Choroid plexus epithelial cell (primary cell): ENCODE measurements around the gene LNX2.
A peak's percentile ranks its signal among the peaks of the same experiment; 100 is the strongest.

Experiments
- DNase-seq: peaks from one replicate; pipeline ENCODE4 v3.0.0-alpha.2; 2010; ENCODE audit warnings: low read depth
- H3K4me3 ChIP-seq: 2 replicates; pipeline ENCODE4 v1.5.1; 2011; ENCODE audit warnings: low read depth, mild to moderate bottlenecking, control low read depth, low read length, moderate library complexity
- TF ChIP-seq, protein P1 (sequence below): conservative IDR thresholded peaks from 2 replicates; pipeline ENCODE4 v1.5.1; 2011; ENCODE audit warnings: low read depth, mild to moderate bottlenecking, control low read depth, inconsistent platforms, low read length, moderate library complexity

Gene LNX2

DNA sequence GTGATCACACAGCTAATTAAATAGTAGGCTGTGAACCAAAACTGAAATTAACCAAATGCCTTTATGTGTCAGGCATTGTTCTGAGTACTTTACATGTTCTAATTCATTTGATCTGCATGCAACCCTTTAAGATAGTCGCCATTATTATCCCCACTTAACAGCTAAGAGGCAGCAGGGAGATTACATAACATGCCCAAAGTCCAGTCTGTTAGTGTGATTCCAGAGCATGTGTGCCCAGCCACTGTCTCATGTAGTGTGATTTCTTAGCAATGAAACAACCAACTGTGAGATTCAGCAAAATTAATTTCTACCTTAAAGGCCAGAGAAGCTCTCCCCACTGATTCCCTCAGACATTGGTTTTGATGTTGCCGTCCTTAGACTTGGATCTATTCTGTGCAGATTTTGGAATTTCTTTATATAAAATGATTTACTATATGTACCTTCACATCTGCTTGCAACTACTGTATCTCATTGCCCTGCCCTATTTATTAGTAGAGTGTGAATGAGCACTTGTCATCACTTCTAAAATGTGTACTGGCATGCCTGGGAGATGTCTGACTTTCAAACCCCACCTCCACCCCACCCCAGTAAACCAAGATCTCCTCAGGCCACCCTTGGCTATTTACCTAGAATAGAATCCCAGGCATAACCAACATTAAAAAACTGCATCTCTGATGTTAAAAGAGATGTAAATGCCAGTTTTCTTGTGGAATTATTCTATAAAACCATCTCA, 42.6 kb upstream of the LNX2 start:
- DNase-seq, result no peak
- H3K4me3 ChIP-seq, result no peak overlapping the region
- TF ChIP-seq, protein P1, sequence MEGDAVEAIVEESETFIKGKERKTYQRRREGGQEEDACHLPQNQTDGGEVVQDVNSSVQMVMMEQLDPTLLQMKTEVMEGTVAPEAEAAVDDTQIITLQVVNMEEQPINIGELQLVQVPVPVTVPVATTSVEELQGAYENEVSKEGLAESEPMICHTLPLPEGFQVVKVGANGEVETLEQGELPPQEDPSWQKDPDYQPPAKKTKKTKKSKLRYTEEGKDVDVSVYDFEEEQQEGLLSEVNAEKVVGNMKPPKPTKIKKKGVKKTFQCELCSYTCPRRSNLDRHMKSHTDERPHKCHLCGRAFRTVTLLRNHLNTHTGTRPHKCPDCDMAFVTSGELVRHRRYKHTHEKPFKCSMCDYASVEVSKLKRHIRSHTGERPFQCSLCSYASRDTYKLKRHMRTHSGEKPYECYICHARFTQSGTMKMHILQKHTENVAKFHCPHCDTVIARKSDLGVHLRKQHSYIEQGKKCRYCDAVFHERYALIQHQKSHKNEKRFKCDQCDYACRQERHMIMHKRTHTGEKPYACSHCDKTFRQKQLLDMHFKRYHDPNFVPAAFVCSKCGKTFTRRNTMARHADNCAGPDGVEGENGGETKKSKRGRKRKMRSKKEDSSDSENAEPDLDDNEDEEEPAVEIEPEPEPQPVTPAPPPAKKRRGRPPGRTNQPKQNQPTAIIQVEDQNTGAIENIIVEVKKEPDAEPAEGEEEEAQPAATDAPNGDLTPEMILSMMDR, result no peak

- DNase-seq, result no peak
- H3K4me3 ChIP-seq, result no peak overlapping the region
- TF ChIP-seq, protein P1, result no peak
Observed at GRCh38 chr13:27661017-27661416, 40.7 kb upstream of the LNX2 start.

DNA sequence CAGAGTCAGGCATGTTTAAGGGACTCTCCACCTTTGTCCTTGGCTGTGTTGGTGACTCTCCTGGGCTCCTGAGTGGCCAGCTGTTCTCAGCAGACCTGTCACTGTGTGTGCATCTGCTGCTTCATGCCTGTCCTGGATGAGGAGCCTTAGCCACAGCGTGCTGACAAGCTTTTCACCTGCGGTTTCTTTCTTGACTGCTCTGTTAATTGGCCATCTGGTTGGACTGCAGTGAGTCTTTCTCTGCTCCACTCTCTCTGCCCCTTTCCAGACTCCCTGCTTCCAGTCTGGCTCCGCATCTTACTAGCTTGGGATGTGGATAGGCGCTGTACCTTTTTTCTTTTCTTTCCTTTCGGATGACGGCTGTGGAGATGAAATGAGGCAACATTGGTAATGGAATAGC, 40.2 kb upstream of the LNX2 start:
- H3K4me3 ChIP-seq, result no peak overlapping the region
- DNase-seq, result no peak
- TF ChIP-seq, protein P1, result no peak

GRCh38 chr13:27659145-27659865, 39.0 kb upstream of the LNX2 start:
- no peak overlapping the region for H3K4me3 ChIP-seq
- TF ChIP-seq, protein P1, result no peak
- peak; percentile 45 for DNase-seq

- peak; percentile 80 for DNase-seq
- TF ChIP-seq, protein P1, result no peak
- H3K4me3 ChIP-seq, result no peak overlapping the region
Observed at GRCh38 chr13:27658546-27658945, 38.2 kb upstream of the LNX2 start.

- no peak for DNase-seq
- H3K4me3 ChIP-seq, result no peak overlapping the region
- TF ChIP-seq, protein P1, result no peak
Observed at GRCh38 chr13:27657724-27658123, 37.4 kb upstream of the LNX2 start.

GRCh38 chr13:27654816-27655215, 34.5 kb upstream of the LNX2 start:
- no peak overlapping the region for H3K4me3 ChIP-seq
- DNase-seq, result peak; percentile 14
- TF ChIP-seq, protein P1, result no peak
